HepG2 (cell line): Measurements from ENCODE around the gene IFITM10. TPM values are rescaled to one million over a fixed set of nuclear protein-coding genes. Genes with fewer than 3 reads are reported as not detected.

ENCODE experiments used
- AHR ChIP-seq: IDR thresholded peaks from 2 replicates; pipeline ENCODE4 v1.6.1; 2018; ENCODE audit warnings: missing genetic modification reagents, missing compliant biosample characterization
- ARNT ChIP-seq: fragments of 450-650 bp; IDR thresholded peaks from 2 replicates; pipeline ENCODE4 v1.6.1; 2017
- ATAD3A ChIP-seq: sonication (generic); formaldehyde crosslinking; IDR thresholded peaks from 2 replicates; pipeline ENCODE4 v1.4.0; 2020; ENCODE audit warnings: missing genetic modification reagents
- ATF7-NPFF ChIP-seq: sonication (generic); formaldehyde crosslinking; IDR thresholded peaks from 2 replicates; pipeline ENCODE4 v1.8.1; 2023; ENCODE audit warnings: mild to moderate bottlenecking, low read depth, missing genetic modification reagents, moderate library complexity
- BRF2 ChIP-seq: sonication (generic); formaldehyde crosslinking; IDR thresholded peaks from 2 replicates; pipeline ENCODE4 v1.8.1; 2022; ENCODE audit warnings: mild to moderate bottlenecking, missing genetic modification reagents
- DZIP1 ChIP-seq: sonication (generic); formaldehyde crosslinking; IDR thresholded peaks from 2 replicates; pipeline ENCODE4 v1.5.0; 2020; ENCODE audit warnings: mild to moderate bottlenecking, missing genetic modification reagents
- KDM4B ChIP-seq: sonication (generic); formaldehyde crosslinking; IDR thresholded peaks from 2 replicates; pipeline ENCODE4 v1.4.0; 2020; ENCODE audit warnings: missing genetic modification reagents
- MBNL3 ChIP-seq: fragments of 250-450 bp; sonication (Bioruptor Pico); conservative IDR thresholded peaks from 2 replicates; pipeline ENCODE4 v1.8.0; 2022; ENCODE audit warnings: mild to moderate bottlenecking, inconsistent platforms
- MTA3 ChIP-seq: sonication (generic); formaldehyde crosslinking; IDR thresholded peaks from 2 replicates; pipeline ENCODE4 v1.4.0; 2020; ENCODE audit warnings: missing genetic modification reagents
- NKX3-1 ChIP-seq: sonication (generic); formaldehyde crosslinking; IDR thresholded peaks from 2 replicates; pipeline ENCODE4 v1.5.0; 2020; ENCODE audit warnings: missing genetic modification reagents
- REST ChIP-seq, 2 experiments: IDR thresholded peaks; 2 replicates each; pipeline ENCODE4 v1.6.1; 2011 to 2012; ENCODE audit warnings: low read length in 2 of 2, borderline replicate concordance in 1 of 2, low read depth in 1 of 2, mild to moderate bottlenecking in 1 of 2, moderate library complexity in 1 of 2
- SMAD3 ChIP-seq: sonication (generic); formaldehyde crosslinking; IDR thresholded peaks from 2 replicates; pipeline ENCODE4 v1.4.0; 2020; ENCODE audit warnings: missing genetic modification reagents
- SNAPC5 ChIP-seq: sonication (generic); formaldehyde crosslinking; IDR thresholded peaks from 2 replicates; pipeline ENCODE4 v1.8.1; 2023; ENCODE audit warnings: mild to moderate bottlenecking, missing genetic modification reagents, borderline replicate concordance
- ZBTB14 ChIP-seq: sonication (generic); formaldehyde crosslinking; IDR thresholded peaks from 2 replicates; pipeline ENCODE4 v1.4.0; 2020; ENCODE audit warnings: missing genetic modification reagents
- ZNF180 ChIP-seq: sonication (generic); formaldehyde crosslinking; IDR thresholded peaks from 2 replicates; pipeline ENCODE4 v1.4.0; 2020; ENCODE audit warnings: low read depth, missing genetic modification reagents, borderline replicate concordance
- ZNF263 ChIP-seq: sonication (generic); formaldehyde crosslinking; IDR thresholded peaks from 2 replicates; pipeline ENCODE4 v1.4.0; 2020; ENCODE audit warnings: missing genetic modification reagents
- ZNF354B ChIP-seq: sonication (generic); formaldehyde crosslinking; IDR thresholded peaks from 2 replicates; pipeline ENCODE4 v1.8.0; 2022; ENCODE audit warnings: mild to moderate bottlenecking, missing genetic modification reagents
- ZNF562 ChIP-seq: sonication (generic); formaldehyde crosslinking; IDR thresholded peaks from 2 replicates; pipeline ENCODE4 v1.8.0; 2022; ENCODE audit warnings: missing genetic modification reagents, borderline replicate concordance
- ZNF891 ChIP-seq: sonication (generic); formaldehyde crosslinking; IDR thresholded peaks from 2 replicates; pipeline ENCODE4 v1.5.0; 2020; ENCODE audit warnings: mild to moderate bottlenecking, missing genetic modification reagents
- polyA plus RNA-seq, 8 experiments: library from polyadenylated mRNA; depleted of rRNA in 3 of 8; stranded (reverse) in 7 of 8; unstranded in 1 of 8; fragments of >200 nt; fragmentation: Illumina TruSeq in 4 of 8; extraction: Trizol in 4 of 8; gene quantifications; 2 replicates each; pipeline versions ENCODE4 v1.2.1 to v1.2.3, GENCODE V29; 2011 to 2016; ENCODE audit warnings: low read depth in 4 of 8, missing spikeins in 1 of 8, mixed read lengths in 1 of 8; ENCODE audit not compliant: insufficient read depth in 1 of 8
- total RNA-seq, 5 experiments: library from RNA; depleted of rRNA; stranded (reverse); fragments of >200 nt; fragmentation: Illumina TruSeq; extraction: Trizol; gene quantifications; 2 replicates each; pipeline ENCODE4 v1.2.3, GENCODE V29; 2016; ENCODE audit warnings: low read depth in 1 of 5

IFITM10 gene
- total and polyA plus RNA-seq, 2 of the 13 experiments (the other 11 are each of a cell fraction or from before 2014, with no cell fraction given), result 0.09 to 0.13 TPM

GRCh38 chr11:1691026-1691877 is 59.1 kb downstream of the IFITM10 start (continued):
- TF ChIP-seq BRF2, result peak; percentile 94
- TF ChIP-seq SMAD3 (CRISPR knock-in tag), result peak; percentile 95
- TF ChIP-seq REST (IDR thresholded peaks at IDR 0.05; ENCODE audit: borderline replicate concordance in 1 of 2, low read depth in 1 of 2, low read length in 2 of 2), result no peak; a peak in 1 of 4 replicates
- TF ChIP-seq ZNF180, result no peak
- no peak for TF ChIP-seq MBNL3 (CRISPR knock-in tag)
- no peak for TF ChIP-seq ZBTB14 (CRISPR knock-in tag)
- TF ChIP-seq KDM4B, result peak; percentile 68
- peak; percentile 37; the same call in 1 of the 2 replicates for TF ChIP-seq SNAPC5 (CRISPR knock-in tag)
- TF ChIP-seq ATF7-NPFF (CRISPR knock-in tag), result peak; percentile 4; the same call in 1 of the 2 replicates
- TF ChIP-seq ATAD3A (CRISPR knock-in tag), result no peak
- 0 out of 2 replicates have a peak, but pooled peaks have one; percentile 58 for TF ChIP-seq ZNF354B
- 0 out of 2 replicates have a peak, but pooled peaks have one; percentile 56 for TF ChIP-seq AHR (CRISPR knock-in tag)
- peak; percentile 85; the same call in 1 of the 2 replicates for TF ChIP-seq NKX3-1 (CRISPR knock-in tag)
- peak; percentile 100 for TF ChIP-seq ZNF263
- peak; percentile 20; the same call in 1 of the 2 replicates for TF ChIP-seq ZNF891
- TF ChIP-seq DZIP1 (CRISPR knock-in tag), result peak; percentile 54; the same call in 1 of the 2 replicates
- no peak for TF ChIP-seq ARNT
- no peak for TF ChIP-seq MTA3 (CRISPR knock-in tag)
- no peak for TF ChIP-seq ZNF562 (CRISPR knock-in tag)
